Lung (tissue), 12 donors: ENCODE data around the gene OPCML. TPM values are rescaled to one million over a fixed set of nuclear protein-coding genes. Genes with fewer than 3 reads are reported as not detected.
A peak's percentile ranks its signal among the peaks of the same experiment; 100 is the strongest.

ENCODE experiments used
- ATAC-seq: fragments of 200-7000 bp; cut with Tn5 transposase; one replicate; pipeline ENCODE4 v1.9.1; 2020; ENCODE audit warnings: moderate number of reproducible peaks; ENCODE audit not compliant: insufficient read depth, low FRiP score
- DNase-seq, 3 donors: peaks; one replicate each; pipeline ENCODE4 v3.0.0-alpha.2; 2013 to 2017
- H3K27ac ChIP-seq, 2 donors: one replicate each; pipeline ENCODE4 v1.5.1; 2013; ENCODE audit warnings: mild to moderate bottlenecking in 2 of 2, moderate library complexity in 2 of 2, control low read depth in 1 of 2, inconsistent platforms in 1 of 2, low read depth in 1 of 2, low read length in 1 of 2
- H3K27me3 ChIP-seq, 3 donors: one replicate each; pipeline ENCODE4 v1.5.1; 2013; ENCODE audit warnings: low read length in 2 of 3; ENCODE audit not compliant: control insufficient read depth in 3 of 3, insufficient read depth in 3 of 3
- H3K36me3 ChIP-seq, 4 donors: one replicate each; pipeline ENCODE4 v1.5.1; 2013; ENCODE audit warnings: low read length in 4 of 4, mild to moderate bottlenecking in 1 of 4, moderate library complexity in 1 of 4; ENCODE audit not compliant: control insufficient read depth in 4 of 4, insufficient read depth in 4 of 4
- H3K4me1 ChIP-seq, 5 donors: one replicate each; pipeline ENCODE4 v1.5.1; 2013; ENCODE audit warnings: low read length in 5 of 5, mild to moderate bottlenecking in 2 of 5, moderate library complexity in 1 of 5; ENCODE audit not compliant: control insufficient read depth in 5 of 5, insufficient read depth in 5 of 5
- H3K4me3 ChIP-seq: one replicate; pipeline ENCODE4 v1.5.1; 2013; ENCODE audit warnings: mild to moderate bottlenecking, control low read depth, moderate library complexity
- H3K9ac ChIP-seq, 2 donors: one replicate each; pipeline ENCODE4 v1.5.1; 2013; ENCODE audit warnings: low read length in 2 of 2, control low read depth in 1 of 2; ENCODE audit not compliant: insufficient read depth in 1 of 2
- H3K9me3 ChIP-seq, 4 donors: one replicate each; pipeline ENCODE4 v1.5.1; 2013; ENCODE audit warnings: low read length in 3 of 4, mild to moderate bottlenecking in 1 of 4, moderate library complexity in 1 of 4; ENCODE audit not compliant: control insufficient read depth in 4 of 4, insufficient read depth in 3 of 4
- CTCF ChIP-seq: IDR thresholded peaks from 2 replicates; pipeline ENCODE4 v1.5.1; 2012; ENCODE audit warnings: mild to moderate bottlenecking; ENCODE audit errors: control extremely low read depth, extremely low read depth
- WGBS, 2 donors: extraction: QIAGEN DNeasy Blood & Tissue Kit; methylation state at CpG; one replicate each; pipeline ENCODE4 v1.1.7; 2013; 5-methylcytosine and 5-hydroxymethylcytosine counted together
- polyA plus RNA-seq, 2 donors: library from polyadenylated mRNA; stranded (reverse); fragments of 200-250 nt; gene quantifications; one replicate each; pipeline ENCODE4 v1.2.1, GENCODE V29; 2013
- total RNA-seq, 2 donors: library from RNA; depleted of rRNA in 1 of 2; stranded (reverse); fragments of >200 nt in 1 of 2; gene quantifications; one replicate each; pipeline ENCODE4 v1.2.1, GENCODE V29; 2014 to 2021
- donor health status: control.
- donor health status: control.
- donor health status: Bipolar disorder and iron deficiency.
- donor health status: healthy.
- donor health status: DM: yes; HTN: yes; CAD: no.

OPCML gene
- total and polyA plus RNA-seq, 4 donors: 0.49 to 0.74 TPM; not detected in 2

- Histone ChIP-seq H3K4me3 (no peak overlapping the region), H3K27ac (no peak overlapping the region), H3K36me3 (no peaks in the 10 kb centered on the region), H3K27me3 (peaks cover 0 to 6% (median 0%) of the 10 kb centered on the region in 3 donors), H3K9ac (no peak overlapping the region), H3K9me3 (peaks cover 0 to 2% (median 0%) of the 10 kb centered on the region in 4 donors), H3K4me1 (peaks cover 0 to 57% (median 24%) of the 10 kb centered on the region in 5 donors)
- 67 to 86% methylated on average over 8 of the region's 8 CpGs for WGBS, 2 donors
- TF ChIP-seq CTCF: no peak
- DNase-seq: no peak
- no peak for ATAC-seq
Measured at GRCh38 chr11:133383201-133383600, 149.1 kb downstream of the OPCML start.

- Histone ChIP-seq H3K36me3 (no peaks in the 10 kb centered on the region), H3K9me3 (peaks cover 0 to 2% (median 0%) of the 10 kb centered on the region in 4 donors), H3K27ac (no peak overlapping the region), H3K4me3 (no peak overlapping the region), H3K4me1 (peaks cover 0 to 54% (median 24%) of the 10 kb centered on the region in 5 donors), H3K27me3 (peaks cover 0 to 6% (median 0%) of the 10 kb centered on the region in 3 donors), H3K9ac (no peak overlapping the region)
- 77 to 89% methylated on average over 12 of the region's 12 CpGs for WGBS, 2 donors
- no peak for ATAC-seq
- TF ChIP-seq CTCF: no peak
- peak in 1 of 3 donors; percentile 22 for DNase-seq
Measured at GRCh38 chr11:133382131-133382812, 150.0 kb downstream of the OPCML start.

- Histone ChIP-seq H3K27ac (no peak overlapping the region), H3K4me3 (no peak overlapping the region), H3K36me3 (no peaks in the 10 kb centered on the region), H3K27me3 (peaks cover 0 to 6% (median 0%) of the 10 kb centered on the region in 3 donors), H3K4me1 (peaks cover 0 to 49% (median 20%) of the 10 kb centered on the region in 5 donors), H3K9me3 (peaks cover 0 to 2% (median 0%) of the 10 kb centered on the region in 4 donors), H3K9ac (no peak overlapping the region)
- no peak for TF ChIP-seq CTCF
- ATAC-seq: no peak
- no peak for DNase-seq
- WGBS, 2 donors: 81 to 96% methylated on average over 3 of the region's 3 CpGs
Measured at GRCh38 chr11:133381761-133382130, 150.6 kb downstream of the OPCML start.

- DNase-seq (no peak), ATAC-seq (no peak)
- Histone ChIP-seq H3K4me1 (no peaks in the 10 kb centered on the region), H3K9me3 (no peaks in the 10 kb centered on the region), H3K36me3 (no peaks in the 10 kb centered on the region), H3K9ac (no peak overlapping the region), H3K4me3 (no peak overlapping the region), H3K27ac (no peak overlapping the region), H3K27me3 (peaks cover 0 to 2% (median 2%) of the 10 kb centered on the region in 3 donors)
- TF ChIP-seq CTCF: no peak
- 32 to 38% methylated on average over 8 of the region's 8 CpGs for WGBS, 2 donors
Measured at GRCh38 chr11:133366147-133366546, 166.2 kb downstream of the OPCML start.
